GM19351 (cell line): Measurements from ENCODE around the gene PCK1.

Experiments
- ATAC-seq: cut with Tn5 transposase; IDR thresholded peaks from one replicate; pipeline ENCODE4 v1.9.1; 2021; ENCODE audit warnings: mild to moderate bottlenecking, moderate library complexity; ENCODE audit not compliant: unreplicated experiment

Gene PCK1

GRCh38 chr20:57576002-57576401 lies 15.1 kb downstream of the PCK1 start:
- ATAC-seq: no peak

- no peak for ATAC-seq
These were observed 16.0 kb downstream of the PCK1 start for GRCh38 chr20:57576617-57577550.

GRCh38 chr20:57577679-57578475 lies 17.0 kb downstream of the PCK1 start:
- no peak for ATAC-seq

- no peak for ATAC-seq
These were observed 17.7 kb downstream of the PCK1 start for GRCh38 chr20:57578476-57579165.

GRCh38 chr20:57579331-57579897 lies 18.5 kb downstream of the PCK1 start:
- ATAC-seq: no peak

- no peak for ATAC-seq
These were observed 19.1 kb downstream of the PCK1 start for GRCh38 chr20:57579898-57580447.

- ATAC-seq: no peak
These were observed 19.7 kb downstream of the PCK1 start for GRCh38 chr20:57580478-57581201.

GRCh38 chr20:57581202-57582028 lies 20.5 kb downstream of the PCK1 start:
- ATAC-seq: no peak

- ATAC-seq: no peak
These were observed 21.1 kb downstream of the PCK1 start for GRCh38 chr20:57582029-57582378.

GRCh38 chr20:57582432-57583288 lies 21.8 kb downstream of the PCK1 start:
- no peak for ATAC-seq

GRCh38 chr20:57583289-57584257 lies 22.7 kb downstream of the PCK1 start:
- no peak for ATAC-seq

- no peak for ATAC-seq
These were observed 24.0 kb downstream of the PCK1 start for GRCh38 chr20:57584768-57585461.

- ATAC-seq: no peak
These were observed 24.7 kb downstream of the PCK1 start for GRCh38 chr20:57585466-57586213.

GRCh38 chr20:57586370-57586793 lies 25.5 kb downstream of the PCK1 start:
- ATAC-seq: no peak

- ATAC-seq: no peak
These were observed 26.0 kb downstream of the PCK1 start for GRCh38 chr20:57586943-57587277.
